K562 (cell line): ENCODE data around the gene SP140L. TPM values are rescaled to one million over a fixed set of nuclear protein-coding genes. Genes with fewer than 3 reads are reported as not detected.

Source experiments
- BRF1 ChIP-seq: IDR thresholded peaks from 3 replicates; pipeline ENCODE4 v1.6.1; 2011; ENCODE audit warnings: borderline replicate concordance, mild to moderate bottlenecking; ENCODE audit not compliant: insufficient read length; ENCODE audit errors: extremely low read depth
- CREM ChIP-seq: IDR thresholded peaks from 2 replicates; pipeline ENCODE4 v1.6.1; 2014; ENCODE audit warnings: antibody characterized with exemption, low read depth
- DDX20 ChIP-seq: fragments of 450-650 bp; IDR thresholded peaks from 2 replicates; pipeline ENCODE4 v1.6.1; 2016; ENCODE audit warnings: missing genetic modification characterization, low read depth, mild to moderate bottlenecking, missing compliant biosample characterization, moderate library complexity
- SNRNP70 ChIP-seq: fragments of 200-400 bp; formaldehyde crosslinking; optimal IDR thresholded peaks from 2 replicates; pipeline ENCODE3; 2017; ENCODE audit warnings: low read depth, low read length
- SP1 ChIP-seq: sonication (generic); formaldehyde crosslinking; IDR thresholded peaks from 2 replicates; pipeline ENCODE4 v1.8.1; 2022; ENCODE audit warnings: mild to moderate bottlenecking, missing genetic modification reagents
- ZKSCAN8 ChIP-seq: fragments of 200-800 bp; sonication (Bioruptor generic); IDR thresholded peaks from 2 replicates; pipeline ENCODE4 v1.6.1; 2016; ENCODE audit warnings: missing genetic modification characterization, missing compliant biosample characterization
- polyA plus RNA-seq, 8 experiments: library from polyadenylated mRNA; depleted of rRNA in 4 of 8; stranded (reverse) in 5 of 8; unstranded in 3 of 8; fragments of >200 nt; fragmentation: Nextera tagmentation in 2 of 8; fragmentation: Illumina TruSeq in 1 of 8; extraction: Ambion mirVana in 2 of 8; extraction: Trizol in 1 of 8; gene quantifications; 2 replicates each; pipeline versions ENCODE4 v1.2.1 to v1.2.3, GENCODE V29; 2011 to 2014; ENCODE audit warnings: inconsistent platforms in 1 of 8, missing spikeins in 1 of 8
- total RNA-seq, 7 experiments: library from RNA; depleted of rRNA in 6 of 7; stranded (reverse); fragments of >200 nt in 6 of 7; fragmentation: Illumina TruSeq in 2 of 7; extraction: Trizol in 2 of 7; gene quantifications; 2 replicates each; pipeline versions ENCODE4 v1.2.1 to v1.2.3, GENCODE V29; 2011 to 2021; ENCODE audit warnings: low replicate concordance in 1 of 7
- TF ChIP-seq, protein P1 (sequence below), 2 experiments: fragments of 450-650 bp; IDR thresholded peaks; 2 replicates each; pipeline ENCODE4 v1.6.1; 2016; ENCODE audit warnings: mild to moderate bottlenecking in 2 of 2, borderline replicate concordance in 1 of 2, low read depth in 1 of 2, moderate library complexity in 1 of 2
- TF ChIP-seq, protein P2 (sequence below): fragments of 450-650 bp; IDR thresholded peaks from 2 replicates; pipeline ENCODE4 v1.6.1; 2017; ENCODE audit warnings: antibody characterized with exemption, mild to moderate bottlenecking
- TF ChIP-seq, protein P3 (sequence below): sonication (generic); formaldehyde crosslinking; IDR thresholded peaks from 2 replicates; pipeline ENCODE4 v1.8.1; 2023; ENCODE audit warnings: mild to moderate bottlenecking, missing genetic modification reagents
- TF ChIP-seq, protein P4 (sequence below), 2 experiments: fragments of 450-650 bp in 1 of 2; sonication (generic) in 1 of 2; formaldehyde crosslinking in 1 of 2; IDR thresholded peaks in 1 of 2; conservative IDR thresholded peaks in 1 of 2; 2 replicates each; pipeline versions ENCODE4 v1.6.1 to v1.8.1; 2016 to 2023; ENCODE audit warnings: mild to moderate bottlenecking in 2 of 2, moderate library complexity in 2 of 2, inconsistent platforms in 1 of 2, missing genetic modification reagents in 1 of 2

The SP140L gene
- total and polyA plus RNA-seq, 9 of the 15 experiments (the other 6 are each of a cell fraction or from before 2014, with no cell fraction given), result 4.0 to 15.5 (median 11.3) TPM

DNA sequence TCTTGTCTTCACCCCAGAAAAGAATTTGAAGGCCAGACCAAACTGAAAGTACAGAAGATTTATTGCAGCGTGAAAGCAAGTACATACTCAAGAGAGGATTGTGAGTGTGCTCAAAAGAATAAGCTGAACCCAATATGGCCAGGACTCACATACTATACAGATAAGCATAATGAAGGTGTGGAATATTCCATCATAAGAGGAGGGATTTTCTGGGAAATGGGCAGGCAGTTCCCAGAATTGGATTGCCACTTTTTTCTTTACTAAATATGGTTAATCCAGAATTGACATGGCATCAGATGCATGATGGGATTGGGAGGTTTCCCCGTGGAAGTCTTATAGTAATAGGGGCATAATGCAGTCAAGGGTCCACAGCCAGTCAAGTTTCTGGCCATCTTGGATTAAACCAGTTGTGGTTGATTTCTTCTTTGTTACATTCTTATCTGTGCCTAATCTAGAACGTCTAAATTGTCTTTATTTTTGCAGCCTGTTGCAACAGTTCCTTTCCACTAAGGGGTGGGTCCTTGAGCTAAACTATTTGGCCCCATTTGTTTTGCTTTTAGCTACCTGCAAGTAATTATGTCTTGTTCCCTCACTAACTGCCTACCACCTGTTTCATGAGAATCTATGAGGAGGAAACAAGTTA, 9.0 kb downstream of the SP140L start (continued):
- TF ChIP-seq, protein P1, sequence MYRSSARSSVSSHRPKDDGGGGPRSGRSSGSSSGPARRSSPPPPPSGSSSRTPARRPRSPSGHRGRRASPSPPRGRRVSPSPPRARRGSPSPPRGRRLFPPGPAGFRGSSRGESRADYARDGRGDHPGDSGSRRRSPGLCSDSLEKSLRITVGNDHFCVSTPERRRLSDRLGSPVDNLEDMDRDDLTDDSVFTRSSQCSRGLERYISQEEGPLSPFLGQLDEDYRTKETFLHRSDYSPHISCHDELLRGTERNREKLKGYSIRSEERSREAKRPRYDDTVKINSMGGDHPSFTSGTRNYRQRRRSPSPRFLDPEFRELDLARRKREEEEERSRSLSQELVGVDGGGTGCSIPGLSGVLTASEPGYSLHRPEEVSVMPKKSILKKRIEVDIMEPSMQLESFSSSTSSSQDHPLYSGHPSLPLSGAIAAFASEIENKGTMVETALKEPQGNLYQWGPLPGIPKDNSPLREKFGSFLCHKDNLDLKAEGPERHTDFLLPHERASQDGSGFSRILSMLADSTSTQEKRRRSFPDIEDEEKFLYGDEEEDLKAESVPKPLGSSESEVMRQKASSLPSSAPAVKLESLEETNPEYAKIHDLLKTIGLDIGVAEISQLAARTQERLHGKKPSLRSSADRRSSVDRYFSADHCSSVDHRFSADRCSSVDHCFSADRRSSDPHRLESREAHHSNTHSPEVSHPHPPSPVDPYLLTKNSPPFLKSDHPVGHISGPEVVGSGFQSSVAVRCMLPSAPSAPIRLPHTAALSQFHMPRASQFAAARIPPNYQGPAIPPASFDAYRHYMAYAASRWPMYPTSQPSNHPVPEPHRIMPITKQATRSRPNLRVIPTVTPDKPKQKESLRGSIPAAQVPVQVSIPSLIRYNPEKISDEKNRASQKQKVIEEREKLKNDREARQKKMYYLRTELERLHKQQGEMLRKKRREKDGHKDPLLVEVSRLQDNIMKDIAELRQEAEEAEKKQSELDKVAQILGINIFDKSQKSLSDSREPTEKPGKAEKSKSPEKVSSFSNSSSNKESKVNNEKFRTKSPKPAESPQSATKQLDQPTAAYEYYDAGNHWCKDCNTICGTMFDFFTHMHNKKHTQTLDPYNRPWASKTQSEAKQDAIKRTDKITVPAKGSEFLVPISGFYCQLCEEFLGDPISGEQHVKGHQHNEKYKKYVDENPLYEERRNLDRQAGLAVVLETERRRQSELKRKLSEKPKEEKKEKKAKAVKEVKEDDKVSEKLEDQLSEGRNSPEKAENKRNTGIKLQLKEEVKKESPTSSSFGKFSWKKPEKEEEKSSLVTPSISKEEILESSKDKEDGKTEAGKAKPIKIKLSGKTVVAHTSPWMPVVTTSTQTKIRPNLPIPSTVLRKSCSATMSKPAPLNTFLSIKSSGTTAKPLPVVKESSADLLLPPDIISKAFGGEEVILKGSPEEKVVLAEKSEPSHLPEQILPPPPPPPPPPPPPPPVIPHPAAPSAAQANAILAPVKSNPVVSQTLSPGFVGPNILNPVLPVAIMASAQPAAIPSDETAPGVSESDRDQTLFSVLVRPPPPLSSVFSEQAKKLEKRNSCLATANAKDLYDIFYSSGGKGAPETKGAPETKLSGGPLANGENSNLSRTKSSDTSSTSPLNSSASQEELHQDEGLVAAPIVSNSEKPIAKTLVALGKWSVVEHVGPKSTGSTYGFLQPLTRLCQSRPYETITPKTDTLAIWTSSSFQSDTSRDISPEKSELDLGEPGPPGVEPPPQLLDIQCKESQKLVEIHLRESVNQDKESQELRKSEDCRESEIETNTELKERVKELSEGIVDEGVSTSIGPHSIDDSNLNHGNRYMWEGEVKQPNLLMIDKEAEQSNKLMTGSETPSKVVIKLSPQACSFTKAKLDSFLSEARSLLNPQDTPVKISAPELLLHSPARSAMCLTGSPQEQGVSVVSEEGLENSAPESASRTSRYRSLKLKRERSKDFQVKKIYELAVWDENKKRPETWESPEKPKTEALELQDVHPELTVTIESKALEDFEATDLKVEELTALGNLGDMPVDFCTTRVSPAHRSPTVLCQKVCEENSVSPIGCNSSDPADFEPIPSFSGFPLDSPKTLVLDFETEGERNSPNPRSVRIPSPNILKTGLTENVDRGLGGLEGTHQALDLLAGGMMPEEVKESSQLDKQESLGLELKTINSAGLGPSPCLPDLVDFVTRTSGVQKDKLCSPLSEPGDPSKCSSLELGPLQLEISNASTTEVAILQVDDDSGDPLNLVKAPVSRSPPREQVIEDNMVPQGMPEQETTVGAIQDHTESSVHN (IDR thresholded peaks at IDR 0.05; ENCODE audit: borderline replicate concordance in 1 of 2, low read depth in 1 of 2), result 0 out of 4 replicates have a peak, but pooled peaks of 1 of the 2 experiments have one; percentile 6
- TF ChIP-seq SP1, result no peak
- TF ChIP-seq, protein P2, sequence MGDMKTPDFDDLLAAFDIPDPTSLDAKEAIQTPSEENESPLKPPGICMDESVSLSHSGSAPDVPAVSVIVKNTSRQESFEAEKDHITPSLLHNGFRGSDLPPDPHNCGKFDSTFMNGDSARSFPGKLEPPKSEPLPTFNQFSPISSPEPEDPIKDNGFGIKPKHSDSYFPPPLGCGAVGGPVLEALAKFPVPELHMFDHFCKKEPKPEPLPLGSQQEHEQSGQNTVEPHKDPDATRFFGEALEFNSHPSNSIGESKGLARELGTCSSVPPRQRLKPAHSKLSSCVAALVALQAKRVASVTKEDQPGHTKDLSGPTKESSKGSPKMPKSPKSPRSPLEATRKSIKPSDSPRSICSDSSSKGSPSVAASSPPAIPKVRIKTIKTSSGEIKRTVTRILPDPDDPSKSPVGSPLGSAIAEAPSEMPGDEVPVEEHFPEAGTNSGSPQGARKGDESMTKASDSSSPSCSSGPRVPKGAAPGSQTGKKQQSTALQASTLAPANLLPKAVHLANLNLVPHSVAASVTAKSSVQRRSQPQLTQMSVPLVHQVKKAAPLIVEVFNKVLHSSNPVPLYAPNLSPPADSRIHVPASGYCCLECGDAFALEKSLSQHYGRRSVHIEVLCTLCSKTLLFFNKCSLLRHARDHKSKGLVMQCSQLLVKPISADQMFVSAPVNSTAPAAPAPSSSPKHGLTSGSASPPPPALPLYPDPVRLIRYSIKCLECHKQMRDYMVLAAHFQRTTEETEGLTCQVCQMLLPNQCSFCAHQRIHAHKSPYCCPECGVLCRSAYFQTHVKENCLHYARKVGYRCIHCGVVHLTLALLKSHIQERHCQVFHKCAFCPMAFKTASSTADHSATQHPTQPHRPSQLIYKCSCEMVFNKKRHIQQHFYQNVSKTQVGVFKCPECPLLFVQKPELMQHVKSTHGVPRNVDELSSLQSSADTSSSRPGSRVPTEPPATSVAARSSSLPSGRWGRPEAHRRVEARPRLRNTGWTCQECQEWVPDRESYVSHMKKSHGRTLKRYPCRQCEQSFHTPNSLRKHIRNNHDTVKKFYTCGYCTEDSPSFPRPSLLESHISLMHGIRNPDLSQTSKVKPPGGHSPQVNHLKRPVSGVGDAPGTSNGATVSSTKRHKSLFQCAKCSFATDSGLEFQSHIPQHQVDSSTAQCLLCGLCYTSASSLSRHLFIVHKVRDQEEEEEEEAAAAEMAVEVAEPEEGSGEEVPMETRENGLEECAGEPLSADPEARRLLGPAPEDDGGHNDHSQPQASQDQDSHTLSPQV, result 0 out of 2 replicates have a peak, but pooled peaks have one; percentile 22
- no peak for TF ChIP-seq BRF1
- TF ChIP-seq, protein P3, sequence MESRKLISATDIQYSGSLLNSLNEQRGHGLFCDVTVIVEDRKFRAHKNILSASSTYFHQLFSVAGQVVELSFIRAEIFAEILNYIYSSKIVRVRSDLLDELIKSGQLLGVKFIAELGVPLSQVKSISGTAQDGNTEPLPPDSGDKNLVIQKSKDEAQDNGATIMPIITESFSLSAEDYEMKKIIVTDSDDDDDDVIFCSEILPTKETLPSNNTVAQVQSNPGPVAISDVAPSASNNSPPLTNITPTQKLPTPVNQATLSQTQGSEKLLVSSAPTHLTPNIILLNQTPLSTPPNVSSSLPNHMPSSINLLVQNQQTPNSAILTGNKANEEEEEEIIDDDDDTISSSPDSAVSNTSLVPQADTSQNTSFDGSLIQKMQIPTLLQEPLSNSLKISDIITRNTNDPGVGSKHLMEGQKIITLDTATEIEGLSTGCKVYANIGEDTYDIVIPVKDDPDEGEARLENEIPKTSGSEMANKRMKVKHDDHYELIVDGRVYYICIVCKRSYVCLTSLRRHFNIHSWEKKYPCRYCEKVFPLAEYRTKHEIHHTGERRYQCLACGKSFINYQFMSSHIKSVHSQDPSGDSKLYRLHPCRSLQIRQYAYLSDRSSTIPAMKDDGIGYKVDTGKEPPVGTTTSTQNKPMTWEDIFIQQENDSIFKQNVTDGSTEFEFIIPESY (CRISPR knock-in tag), result no peak
- TF ChIP-seq DDX20 (tag), result no peak
- no peak for TF ChIP-seq ZKSCAN8 (CRISPR knock-in tag)
- TF ChIP-seq SNRNP70, result no peak
- TF ChIP-seq, protein P4, sequence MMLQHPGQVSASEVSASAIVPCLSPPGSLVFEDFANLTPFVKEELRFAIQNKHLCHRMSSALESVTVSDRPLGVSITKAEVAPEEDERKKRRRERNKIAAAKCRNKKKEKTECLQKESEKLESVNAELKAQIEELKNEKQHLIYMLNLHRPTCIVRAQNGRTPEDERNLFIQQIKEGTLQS (IDR thresholded peaks at IDR 0.05), result no peak
- TF ChIP-seq, protein P4 (CRISPR knock-in tag; conservative IDR thresholded peaks at IDR 0.05), result no peak
- no peak for TF ChIP-seq CREM
